ENCODE results near the gene GALNT1.

The GALNT1 gene

GRCh38 chr18:35703043-35703688 is 121.6 kb downstream of the GALNT1 start:
- in situ Hi-C loops (cut with HindIII; ENCODE audit: low pct_unique_long_range_greater_than_20kb, low sequenced_read_pairs): no loop called here
- TF ChIP-seq JUND (IDR thresholded peaks at IDR 0.05; ENCODE audit: low read depth): no peak
- no peak for DNase-seq (ENCODE audit: low read depth in 1 of 2, low spot score in 1 of 2)

- in situ Hi-C loops (cut with HindIII; ENCODE audit: low pct_unique_long_range_greater_than_20kb, low sequenced_read_pairs): no loop called here
- no peak for TF ChIP-seq JUND (IDR thresholded peaks at IDR 0.05; ENCODE audit: low read depth)
- no peak for DNase-seq (ENCODE audit: low read depth in 1 of 2, low spot score in 1 of 2)
These were observed 124.4 kb downstream of the GALNT1 start for GRCh38 chr18:35705988-35706387.

DNA sequence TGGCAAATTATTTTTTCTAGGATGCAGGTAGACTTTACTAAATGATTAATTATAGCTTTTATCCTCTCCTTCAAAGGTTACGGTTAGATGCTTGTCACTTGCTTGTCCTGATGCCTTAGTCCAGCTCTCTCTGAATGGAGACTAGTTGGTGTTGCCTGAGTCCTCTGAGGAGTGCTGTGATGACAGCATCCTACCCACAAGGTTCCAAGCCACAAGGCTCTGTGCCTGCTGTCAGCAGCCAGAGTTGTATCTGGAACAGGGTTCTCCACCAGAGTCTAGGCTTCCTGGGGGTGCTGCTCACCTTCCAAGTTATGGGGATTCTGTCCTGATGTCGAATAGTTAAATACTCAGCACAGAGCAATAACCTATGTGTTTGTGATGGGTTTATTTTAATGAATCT is 125.7 kb downstream of the GALNT1 start:
- in situ Hi-C loops (cut with HindIII; ENCODE audit: low pct_unique_long_range_greater_than_20kb, low sequenced_read_pairs): no loop called here
- no peak for TF ChIP-seq JUND (IDR thresholded peaks at IDR 0.05; ENCODE audit: low read depth)
- DNase-seq (ENCODE audit: low read depth in 1 of 2, low spot score in 1 of 2): no peak

DNA sequence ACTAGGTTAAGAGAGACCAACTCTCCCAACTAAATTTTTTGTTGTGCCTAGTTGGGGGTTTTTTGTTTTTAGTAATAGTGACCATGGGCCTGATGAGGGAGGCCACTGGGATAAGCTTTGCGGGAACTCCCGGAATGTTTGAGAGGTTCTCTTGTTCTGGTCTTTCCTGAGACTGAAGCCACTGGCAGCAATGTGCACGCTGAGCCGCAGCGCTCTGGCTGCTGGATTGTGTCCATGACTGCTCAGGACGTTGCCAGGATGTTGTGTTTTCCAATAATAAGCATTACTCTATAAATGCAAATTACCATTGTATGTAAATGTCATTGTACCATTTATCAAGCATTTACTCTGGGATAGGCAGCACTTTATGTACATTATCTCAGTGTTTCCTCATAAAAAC is 126.1 kb downstream of the GALNT1 start:
- in situ Hi-C loops (cut with HindIII; ENCODE audit: low pct_unique_long_range_greater_than_20kb, low sequenced_read_pairs): no loop called here
- DNase-seq (ENCODE audit: low read depth in 1 of 2, low spot score in 1 of 2): no peak
- no peak for TF ChIP-seq JUND (IDR thresholded peaks at IDR 0.05; ENCODE audit: low read depth)

DNA sequence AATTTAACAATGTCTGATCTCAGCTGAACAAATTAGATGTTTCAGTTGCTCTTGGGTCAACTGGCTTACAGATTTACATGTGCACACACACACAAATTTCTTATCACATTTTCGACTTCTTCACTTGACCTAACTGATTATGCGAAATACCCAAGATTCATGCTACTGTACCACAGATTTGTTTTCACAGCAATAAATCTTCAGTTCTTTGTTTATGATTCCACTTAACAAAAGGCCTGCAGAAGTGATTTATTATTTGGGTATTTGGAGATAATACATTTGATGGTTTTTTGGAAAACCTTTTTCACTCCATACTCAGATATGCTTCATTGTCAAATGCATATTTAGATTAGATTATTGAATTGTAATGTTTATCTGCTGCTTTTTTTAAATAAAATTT is 129.0 kb downstream of the GALNT1 start:
- no peak for TF ChIP-seq JUND (IDR thresholded peaks at IDR 0.05; ENCODE audit: low read depth)
- in situ Hi-C loops (cut with HindIII; ENCODE audit: low pct_unique_long_range_greater_than_20kb, low sequenced_read_pairs): no loop called here
- DNase-seq (ENCODE audit: low read depth in 1 of 2, low spot score in 1 of 2): no peak

DNA sequence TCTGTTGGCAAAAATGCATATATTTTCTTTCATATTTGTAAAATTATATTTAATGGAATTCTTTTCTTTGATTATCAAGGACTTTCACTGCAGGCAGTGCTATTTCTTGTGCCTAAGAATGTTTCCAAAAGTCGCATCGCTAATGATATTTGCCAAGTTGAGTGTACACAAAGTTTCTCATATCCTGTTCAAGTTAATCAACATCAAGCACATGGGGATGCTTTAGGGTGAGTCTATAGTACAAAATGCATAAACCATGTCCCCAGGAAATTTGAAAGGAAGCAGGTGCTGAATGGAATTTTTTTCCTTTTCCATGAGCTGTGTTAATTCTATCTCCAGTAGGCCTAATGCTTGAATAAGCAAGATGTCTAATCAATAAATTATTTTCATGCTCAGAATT is 129.7 kb downstream of the GALNT1 start:
- no peak for TF ChIP-seq JUND (IDR thresholded peaks at IDR 0.05; ENCODE audit: low read depth)
- in situ Hi-C loops (cut with HindIII; ENCODE audit: low pct_unique_long_range_greater_than_20kb, low sequenced_read_pairs): no loop called here

DNA sequence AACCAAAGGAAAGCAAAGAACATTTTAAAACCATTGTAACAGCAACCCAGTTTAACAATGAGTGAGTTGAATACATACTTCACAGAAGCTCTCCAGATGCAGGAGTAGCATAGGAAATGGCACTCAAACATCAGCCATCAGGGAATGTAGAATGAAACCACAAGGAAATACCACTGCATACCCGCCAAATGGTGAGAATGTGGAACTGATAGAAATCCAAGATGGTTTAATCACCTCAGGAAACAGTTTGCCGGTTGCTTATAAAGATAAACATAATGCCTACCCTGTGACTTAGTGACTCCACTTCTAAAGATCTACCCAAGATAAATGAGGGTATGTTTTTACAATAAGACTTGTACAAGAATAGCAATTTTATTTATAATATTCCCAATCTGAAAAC is 132.0 kb downstream of the GALNT1 start:
- TF ChIP-seq JUND (IDR thresholded peaks at IDR 0.05; ENCODE audit: low read depth): no peak

More for the DNA sequence above, 129.7 kb downstream of the GALNT1 start:
- no peak for DNase-seq (ENCODE audit: low read depth in 1 of 2, low spot score in 1 of 2)

GRCh38 chr18:35714539-35714938 is 133.0 kb downstream of the GALNT1 start:
- no peak for DNase-seq (ENCODE audit: low read depth in 1 of 2, low spot score in 1 of 2)
- no peak for TF ChIP-seq JUND (IDR thresholded peaks at IDR 0.05; ENCODE audit: low read depth)
- in situ Hi-C loops (cut with HindIII; ENCODE audit: low pct_unique_long_range_greater_than_20kb, low sequenced_read_pairs): no loop called here

More for the DNA sequence above, 132.0 kb downstream of the GALNT1 start:
- in situ Hi-C loops (cut with HindIII; ENCODE audit: low pct_unique_long_range_greater_than_20kb, low sequenced_read_pairs): no loop called here
- DNase-seq (ENCODE audit: low read depth in 1 of 2, low spot score in 1 of 2): no peak

- TF ChIP-seq JUND (IDR thresholded peaks at IDR 0.05; ENCODE audit: low read depth): no peak
- in situ Hi-C loops (cut with HindIII; ENCODE audit: low pct_unique_long_range_greater_than_20kb, low sequenced_read_pairs): no loop called here
- DNase-seq (ENCODE audit: low read depth in 1 of 2, low spot score in 1 of 2): no peak
These were observed 133.6 kb downstream of the GALNT1 start for GRCh38 chr18:35715139-35715538.

DNA sequence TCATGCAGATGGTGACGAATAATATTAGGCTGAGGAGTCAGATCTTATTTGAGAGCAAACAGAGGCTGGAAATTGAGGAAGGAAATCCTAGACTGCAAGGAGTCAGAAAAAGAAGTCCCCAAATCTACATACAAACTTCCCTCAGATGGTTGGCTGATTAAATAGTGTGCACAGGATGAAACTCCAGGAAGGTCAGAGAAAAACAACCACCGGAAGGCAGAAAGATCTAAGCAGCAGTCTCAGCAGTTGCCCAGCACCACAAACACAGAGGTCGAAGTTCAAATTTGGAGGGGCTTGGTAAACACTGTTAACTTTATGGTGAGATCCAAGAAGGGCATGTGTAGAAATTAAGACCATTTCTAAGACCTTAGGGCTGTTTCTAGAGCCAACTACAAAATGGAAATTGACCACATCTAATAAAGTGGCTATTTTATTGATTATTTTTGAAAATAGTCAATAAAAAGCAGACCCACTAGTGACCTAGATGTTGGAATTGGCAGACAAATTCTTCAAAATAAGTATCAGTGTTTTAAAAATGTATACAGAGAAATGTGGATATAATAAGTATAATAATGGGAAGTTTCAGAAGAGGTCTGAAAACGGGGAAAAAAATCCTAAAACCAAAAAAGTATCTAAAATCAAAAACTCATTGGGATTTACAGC is 134.8 kb downstream of the GALNT1 start:
- DNase-seq (ENCODE audit: low read depth in 1 of 2, low spot score in 1 of 2): no peak
- in situ Hi-C loops (cut with HindIII; ENCODE audit: low pct_unique_long_range_greater_than_20kb, low sequenced_read_pairs): no loop called here
- TF ChIP-seq JUND (IDR thresholded peaks at IDR 0.05; ENCODE audit: low read depth): no peak

DNA sequence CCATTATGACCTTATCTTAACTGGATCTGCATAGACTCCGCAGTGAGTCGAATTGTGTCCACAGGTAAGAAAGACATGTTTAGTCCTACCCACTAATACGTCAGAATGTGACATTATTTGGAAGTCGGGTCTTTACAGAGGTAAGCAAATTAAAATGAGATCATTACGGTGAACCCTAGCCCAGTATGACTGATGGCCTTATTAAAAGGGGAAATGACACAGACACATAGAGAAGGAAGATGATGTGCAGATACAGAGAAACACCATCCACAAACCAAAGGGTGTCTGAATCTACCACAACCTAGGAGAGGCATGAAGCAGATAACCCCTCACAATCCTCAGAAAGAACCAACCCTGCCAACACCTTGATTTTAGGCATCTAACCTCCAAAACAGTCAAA is 135.6 kb downstream of the GALNT1 start:
- in situ Hi-C loops (cut with HindIII; ENCODE audit: low pct_unique_long_range_greater_than_20kb, low sequenced_read_pairs): no loop called here
- TF ChIP-seq JUND (IDR thresholded peaks at IDR 0.05; ENCODE audit: low read depth): no peak
- no peak for DNase-seq (ENCODE audit: low read depth in 1 of 2, low spot score in 1 of 2)

DNA sequence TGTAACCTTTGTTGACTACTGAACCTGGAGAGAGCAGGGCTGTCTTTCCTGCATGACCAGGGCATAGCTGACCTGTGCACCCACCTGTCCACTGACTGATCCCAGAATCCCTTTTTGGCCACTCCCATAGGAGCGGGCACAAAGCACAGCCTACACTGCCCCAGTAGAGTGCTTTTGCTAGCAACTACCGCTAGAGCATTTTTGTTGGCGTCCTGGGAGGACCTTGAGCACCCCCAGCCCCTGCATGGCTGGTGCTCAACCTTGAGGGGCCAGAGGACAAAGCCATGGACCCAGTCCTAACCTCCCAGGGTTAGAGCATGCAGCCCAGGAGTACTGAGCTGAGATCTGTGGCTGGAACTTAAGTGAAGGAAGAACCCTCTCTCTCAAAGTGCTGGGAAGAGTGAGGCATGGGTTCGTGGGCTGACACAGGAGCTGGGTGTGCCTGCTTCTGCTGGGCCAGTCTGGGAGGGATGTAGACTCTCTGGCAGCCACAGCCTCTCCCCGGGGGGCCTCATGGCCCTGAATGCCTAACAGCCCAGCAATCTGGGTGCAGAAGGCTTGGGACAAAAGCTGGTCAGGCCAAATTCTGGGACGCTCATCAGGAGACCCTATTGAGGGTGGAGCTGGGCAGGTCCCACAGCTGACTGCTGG is 140.0 kb downstream of the GALNT1 start:
- TF ChIP-seq JUND (IDR thresholded peaks at IDR 0.05; ENCODE audit: low read depth): no peak
- no peak for DNase-seq (ENCODE audit: low read depth in 1 of 2, low spot score in 1 of 2)
- in situ Hi-C loops (cut with HindIII; ENCODE audit: low pct_unique_long_range_greater_than_20kb, low sequenced_read_pairs): no loop called here

DNA sequence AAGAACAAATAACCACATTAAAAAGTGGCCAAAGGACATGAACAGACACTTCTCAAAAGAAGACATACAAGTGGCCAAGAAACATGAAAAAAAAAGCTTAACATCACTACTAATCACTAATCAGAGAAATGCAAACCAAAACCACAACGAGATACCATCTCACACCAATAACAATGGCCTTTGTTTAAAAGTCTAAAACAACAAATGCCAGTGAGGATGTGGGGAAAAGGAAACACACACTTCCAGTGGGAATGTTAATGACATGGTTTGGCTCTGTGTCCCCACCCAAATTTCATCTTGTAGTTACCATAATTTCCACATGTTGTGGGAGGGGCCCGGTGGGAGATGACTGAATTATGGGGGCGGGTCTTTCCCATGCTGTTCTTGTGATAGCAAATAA is 147.1 kb downstream of the GALNT1 start:
- TF ChIP-seq JUND (IDR thresholded peaks at IDR 0.05; ENCODE audit: low read depth): no peak
- in situ Hi-C loops (cut with HindIII; ENCODE audit: low pct_unique_long_range_greater_than_20kb, low sequenced_read_pairs): no loop called here
- no peak for DNase-seq (ENCODE audit: low read depth in 1 of 2, low spot score in 1 of 2)

Measured in T47D (cell line).